ENCODE data around the gene PARD3. TPM values are rescaled to one million over a fixed set of nuclear protein-coding genes. Genes with fewer than 3 reads are reported as not detected.
A peak's percentile ranks its signal among the peaks of the same experiment; 100 is the strongest.

PARD3 gene
- total RNA-seq, 4 donors from 2014 or later = 42.6 to 63.6 (median 55.2) TPM

DNA sequence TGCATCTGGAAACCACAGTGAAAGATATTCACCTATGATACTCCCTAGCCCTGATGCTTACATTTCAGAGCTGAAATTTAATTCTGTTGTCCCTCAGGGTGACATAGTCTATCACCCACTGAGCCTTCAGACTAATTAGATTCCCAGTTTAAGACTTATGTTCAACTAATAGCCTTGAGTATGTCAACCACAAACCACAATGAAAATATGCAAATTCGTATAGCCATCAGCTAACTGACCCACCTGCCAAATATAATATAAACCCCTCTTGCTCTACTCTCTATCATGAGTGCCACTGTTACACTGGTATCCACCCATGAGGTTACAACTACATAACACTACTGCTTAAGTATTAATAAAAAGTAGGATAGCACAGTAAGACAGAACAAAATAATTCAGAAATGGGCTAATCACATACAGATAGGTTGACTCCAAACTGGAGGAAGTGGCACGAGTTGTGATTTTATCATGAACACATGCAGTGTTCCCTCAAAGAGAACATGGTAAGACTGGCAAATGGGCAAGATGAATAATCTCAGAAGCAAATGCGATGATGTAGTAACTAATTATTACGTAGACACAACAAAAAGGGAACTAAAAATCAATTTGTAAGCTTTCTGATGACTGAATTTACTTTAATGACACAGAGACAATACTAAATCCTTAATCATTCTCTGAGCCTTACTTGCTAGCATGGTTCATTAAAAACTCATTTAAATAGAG is 290.6 kb downstream of the PARD3 start:
- Histone ChIP-seq H3K4me1 (peaks cover 0 to 24% (median 0%) of the 10 kb centered on the region in 4 donors), H3K9me3 (no peaks in the 10 kb centered on the region), H3K36me3 (no peaks in the 10 kb centered on the region), H3K4me3 (no peak overlapping the region), H3K27ac (no peak overlapping the region), H3K27me3 (no peaks in the 10 kb centered on the region)
- WGBS, 2 donors = 88 to 92% methylated on average over 4 of the region's 4 CpGs
- TF ChIP-seq EP300 (IDR thresholded peaks at IDR 0.05) (no peak), POLR2A (IDR thresholded peaks at IDR 0.05) (no peak)
- TF ChIP-seq, protein P1, sequence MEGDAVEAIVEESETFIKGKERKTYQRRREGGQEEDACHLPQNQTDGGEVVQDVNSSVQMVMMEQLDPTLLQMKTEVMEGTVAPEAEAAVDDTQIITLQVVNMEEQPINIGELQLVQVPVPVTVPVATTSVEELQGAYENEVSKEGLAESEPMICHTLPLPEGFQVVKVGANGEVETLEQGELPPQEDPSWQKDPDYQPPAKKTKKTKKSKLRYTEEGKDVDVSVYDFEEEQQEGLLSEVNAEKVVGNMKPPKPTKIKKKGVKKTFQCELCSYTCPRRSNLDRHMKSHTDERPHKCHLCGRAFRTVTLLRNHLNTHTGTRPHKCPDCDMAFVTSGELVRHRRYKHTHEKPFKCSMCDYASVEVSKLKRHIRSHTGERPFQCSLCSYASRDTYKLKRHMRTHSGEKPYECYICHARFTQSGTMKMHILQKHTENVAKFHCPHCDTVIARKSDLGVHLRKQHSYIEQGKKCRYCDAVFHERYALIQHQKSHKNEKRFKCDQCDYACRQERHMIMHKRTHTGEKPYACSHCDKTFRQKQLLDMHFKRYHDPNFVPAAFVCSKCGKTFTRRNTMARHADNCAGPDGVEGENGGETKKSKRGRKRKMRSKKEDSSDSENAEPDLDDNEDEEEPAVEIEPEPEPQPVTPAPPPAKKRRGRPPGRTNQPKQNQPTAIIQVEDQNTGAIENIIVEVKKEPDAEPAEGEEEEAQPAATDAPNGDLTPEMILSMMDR (IDR thresholded peaks at IDR 0.05) = no peak
- DNase-seq (ENCODE audit: low spot score in 2 of 2) = no peak

DNA sequence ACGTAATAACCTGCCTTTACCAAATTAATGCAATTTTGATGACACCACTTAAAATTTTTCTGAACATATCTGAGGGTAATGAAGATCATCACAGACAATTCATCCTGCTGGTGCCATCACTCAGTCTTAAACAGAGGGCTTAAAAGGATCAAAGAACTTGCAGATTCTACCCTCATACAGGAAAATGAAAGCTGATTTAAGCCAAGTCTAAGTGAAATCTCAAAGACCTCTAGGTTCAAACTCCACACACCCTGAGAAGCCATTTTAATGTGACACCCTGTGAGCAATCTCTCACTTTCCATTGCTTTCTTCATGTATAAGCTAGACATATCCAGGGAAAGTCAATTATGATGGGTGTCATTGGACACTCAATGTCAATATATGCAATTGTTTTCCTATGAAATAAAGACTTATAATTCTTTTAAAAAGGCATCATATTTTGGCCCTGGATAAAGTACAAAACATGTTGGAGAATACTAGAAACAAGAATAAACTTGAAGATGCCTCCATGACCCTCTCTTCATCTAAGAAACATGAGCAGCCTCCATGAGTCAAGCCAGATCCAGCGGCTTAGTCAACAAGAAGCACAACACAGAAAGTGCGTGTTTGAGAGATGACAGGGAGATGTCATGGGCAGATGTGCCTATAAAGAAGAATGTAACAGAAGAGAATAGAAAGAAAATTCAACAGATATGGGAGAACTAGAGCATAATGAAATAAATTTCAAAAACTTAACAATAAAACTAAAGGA is 291.9 kb downstream of the PARD3 start:
- Histone ChIP-seq H3K27me3 (no peaks in the 10 kb centered on the region), H3K9me3 (no peaks in the 10 kb centered on the region), H3K36me3 (no peaks in the 10 kb centered on the region), H3K4me3 (no peak overlapping the region), H3K27ac (no peak overlapping the region), H3K4me1 (peaks cover 0 to 22% (median 0%) of the 10 kb centered on the region in 4 donors)
- TF ChIP-seq, protein P1 (IDR thresholded peaks at IDR 0.05) = no peak
- TF ChIP-seq EP300 (IDR thresholded peaks at IDR 0.05) (no peak), POLR2A (IDR thresholded peaks at IDR 0.05) (no peak)
- DNase-seq (ENCODE audit: low spot score in 2 of 2) = no peak
- 89 to 92% methylated on average over 3 of the region's 3 CpGs for WGBS, 2 donors

DNA sequence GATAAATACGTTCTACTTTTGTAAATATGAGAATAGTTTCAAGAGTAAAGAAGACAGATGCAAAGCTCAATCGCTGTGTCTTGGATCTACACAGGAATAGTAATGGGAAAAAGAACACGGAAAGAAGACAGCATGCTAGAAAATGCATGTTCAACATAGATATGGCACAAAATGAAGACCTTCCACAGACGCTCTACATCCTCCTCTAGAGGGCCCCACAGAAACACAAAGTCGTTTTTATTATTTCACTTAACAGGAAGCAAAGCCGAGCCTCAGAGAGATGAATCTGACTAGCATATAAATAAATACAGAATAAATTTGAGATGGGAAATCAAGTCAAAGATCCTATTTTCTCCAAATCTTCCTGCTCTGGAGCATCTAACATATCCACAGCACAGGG is 292.6 kb downstream of the PARD3 start:
- H3K27me3 ChIP-seq = no peaks in the 10 kb centered on the region
- H3K4me3 ChIP-seq = no peak overlapping the region
- no peak for DNase-seq (ENCODE audit: low spot score in 2 of 2)
- TF ChIP-seq EP300 (IDR thresholded peaks at IDR 0.05) = no peak
- TF ChIP-seq, protein P1 (IDR thresholded peaks at IDR 0.05) = peak in 2 of 5 experiments; percentile 16 to 20
- H3K4me1 ChIP-seq = peaks cover 0 to 15% (median 0%) of the 10 kb centered on the region in 4 donors
- WGBS, 2 donors = 49 to 51% methylated on average over 6 of the region's 6 CpGs
- no peaks in the 10 kb centered on the region for H3K36me3 ChIP-seq
- H3K9me3 ChIP-seq = no peaks in the 10 kb centered on the region
- no peak overlapping the region for H3K27ac ChIP-seq

DNA sequence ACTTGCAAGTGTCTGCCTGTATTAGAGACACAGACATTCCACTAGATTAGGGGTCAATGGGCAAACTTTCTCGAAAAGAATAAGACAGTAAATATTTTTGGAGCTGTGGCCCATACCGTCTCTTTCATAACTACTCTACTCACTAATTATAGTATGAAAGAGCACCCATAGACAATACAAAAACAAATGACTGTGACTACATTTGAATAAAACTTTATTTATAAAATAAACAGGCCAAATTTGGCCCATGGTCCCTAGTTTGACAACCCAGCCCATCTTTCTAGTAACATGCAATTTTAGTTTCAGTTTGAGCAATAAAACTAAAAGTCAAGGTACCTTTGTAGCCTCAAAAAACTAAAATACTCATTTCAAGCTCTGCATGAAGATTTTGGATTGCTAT is 294.6 kb downstream of the PARD3 start:
- Histone ChIP-seq H3K4me3 (no peak overlapping the region), H3K4me1 (peaks cover 0 to 6% (median 0%) of the 10 kb centered on the region in 4 donors), H3K27me3 (no peaks in the 10 kb centered on the region), H3K9me3 (no peaks in the 10 kb centered on the region), H3K36me3 (no peaks in the 10 kb centered on the region), H3K27ac (no peak overlapping the region)
- no peak for DNase-seq (ENCODE audit: low spot score in 2 of 2)
- 73 to 76% methylated on average over 2 of the region's 2 CpGs for WGBS, 2 donors
- TF ChIP-seq, protein P1 (IDR thresholded peaks at IDR 0.05) = no peak
- TF ChIP-seq POLR2A (IDR thresholded peaks at IDR 0.05) (no peak), EP300 (IDR thresholded peaks at IDR 0.05) (no peak)

DNA sequence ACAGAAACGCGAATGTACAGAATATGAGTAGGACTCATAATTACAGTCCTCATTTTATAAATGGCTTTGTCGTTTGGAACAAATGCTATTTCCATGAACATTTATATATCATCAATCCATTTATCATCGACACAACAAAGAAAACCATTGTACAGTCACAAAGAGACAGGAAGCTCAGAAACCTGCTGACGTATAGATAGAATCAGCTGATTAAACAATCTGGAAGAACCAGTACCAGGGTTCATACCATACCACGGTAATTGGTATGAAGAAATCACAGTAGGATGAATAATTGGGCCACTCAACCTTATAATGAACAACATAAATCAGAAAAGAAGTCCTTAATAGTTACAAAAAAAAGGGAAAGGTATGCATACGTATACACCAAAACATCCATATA is 295.0 kb downstream of the PARD3 start:
- WGBS, 2 donors = 66 to 68% methylated on average over 7 of the region's 7 CpGs
- Histone ChIP-seq H3K27me3 (no peaks in the 10 kb centered on the region), H3K36me3 (no peaks in the 10 kb centered on the region), H3K4me1 (peaks cover 0 to 6% (median 0%) of the 10 kb centered on the region in 4 donors), H3K9me3 (no peaks in the 10 kb centered on the region), H3K27ac (no peak overlapping the region), H3K4me3 (no peak overlapping the region)
- DNase-seq (ENCODE audit: low spot score in 2 of 2) = no peak
- TF ChIP-seq EP300 (IDR thresholded peaks at IDR 0.05) = no peak
- TF ChIP-seq, protein P1 (IDR thresholded peaks at IDR 0.05) = no peak
